EH (cell line): Measurements from ENCODE around the gene C19orf25.

Experiments
- DNase-seq: peaks from one replicate; pipeline ENCODE4 v3.0.0-alpha.2; 2015; ENCODE audit warnings: low read depth

Gene C19orf25

DNA sequence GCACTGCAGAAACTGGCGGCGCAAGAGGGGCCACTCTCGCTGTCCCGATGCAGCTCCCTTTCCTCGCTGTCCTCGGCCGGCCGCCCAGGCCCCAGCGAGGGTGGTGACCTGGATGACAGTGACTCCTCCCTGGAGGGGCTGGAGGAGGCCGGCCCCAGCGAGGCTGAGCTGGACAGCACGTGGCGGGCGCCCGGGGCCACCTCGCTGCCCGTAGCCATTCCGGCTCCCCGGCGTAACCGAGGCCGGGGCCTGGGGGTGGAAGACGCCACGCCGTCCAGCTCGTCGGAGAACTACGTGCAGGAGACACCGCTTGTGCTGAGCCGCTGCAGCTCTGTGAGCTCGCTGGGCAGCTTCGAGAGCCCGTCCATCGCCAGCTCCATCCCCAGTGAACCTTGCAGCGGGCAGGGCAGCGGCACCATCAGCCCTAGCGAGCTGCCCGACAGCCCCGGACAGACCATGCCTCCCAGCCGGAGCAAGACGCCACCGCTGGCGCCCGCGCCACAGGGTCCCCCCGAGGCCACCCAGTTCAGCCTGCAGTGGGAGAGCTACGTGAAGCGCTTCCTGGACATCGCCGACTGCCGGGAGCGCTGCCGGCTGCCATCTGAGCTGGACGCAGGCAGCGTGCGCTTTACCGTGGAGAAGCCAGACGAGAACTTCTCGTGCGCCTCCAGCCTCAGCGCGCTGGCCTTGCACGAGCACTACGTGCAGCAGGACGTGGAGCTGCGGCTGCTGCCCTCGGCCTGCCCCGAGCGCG, 12.4 kb downstream of the C19orf25 start:
- DNase-seq = peak; percentile 32

DNA sequence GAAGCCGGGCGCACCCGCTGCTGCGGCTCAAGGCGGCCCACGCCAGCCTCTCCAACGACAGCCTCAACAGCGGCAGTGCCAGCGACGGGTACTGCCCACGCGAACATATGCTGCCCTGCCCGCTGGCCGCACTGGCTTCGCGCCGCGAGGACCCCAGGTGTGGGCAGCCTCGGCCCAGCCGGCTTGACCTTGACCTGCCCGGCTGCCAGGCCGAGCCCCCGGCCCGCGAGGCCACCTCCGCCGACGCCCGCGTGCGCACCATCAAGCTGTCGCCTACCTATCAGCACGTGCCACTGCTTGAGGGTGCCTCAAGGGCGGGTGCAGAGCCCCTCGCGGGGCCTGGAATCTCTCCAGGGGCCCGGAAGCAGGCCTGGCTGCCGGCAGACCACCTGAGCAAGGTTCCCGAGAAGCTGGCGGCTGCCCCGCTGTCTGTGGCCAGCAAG, 13.0 kb downstream of the C19orf25 start:
- DNase-seq = no peak

DNA sequence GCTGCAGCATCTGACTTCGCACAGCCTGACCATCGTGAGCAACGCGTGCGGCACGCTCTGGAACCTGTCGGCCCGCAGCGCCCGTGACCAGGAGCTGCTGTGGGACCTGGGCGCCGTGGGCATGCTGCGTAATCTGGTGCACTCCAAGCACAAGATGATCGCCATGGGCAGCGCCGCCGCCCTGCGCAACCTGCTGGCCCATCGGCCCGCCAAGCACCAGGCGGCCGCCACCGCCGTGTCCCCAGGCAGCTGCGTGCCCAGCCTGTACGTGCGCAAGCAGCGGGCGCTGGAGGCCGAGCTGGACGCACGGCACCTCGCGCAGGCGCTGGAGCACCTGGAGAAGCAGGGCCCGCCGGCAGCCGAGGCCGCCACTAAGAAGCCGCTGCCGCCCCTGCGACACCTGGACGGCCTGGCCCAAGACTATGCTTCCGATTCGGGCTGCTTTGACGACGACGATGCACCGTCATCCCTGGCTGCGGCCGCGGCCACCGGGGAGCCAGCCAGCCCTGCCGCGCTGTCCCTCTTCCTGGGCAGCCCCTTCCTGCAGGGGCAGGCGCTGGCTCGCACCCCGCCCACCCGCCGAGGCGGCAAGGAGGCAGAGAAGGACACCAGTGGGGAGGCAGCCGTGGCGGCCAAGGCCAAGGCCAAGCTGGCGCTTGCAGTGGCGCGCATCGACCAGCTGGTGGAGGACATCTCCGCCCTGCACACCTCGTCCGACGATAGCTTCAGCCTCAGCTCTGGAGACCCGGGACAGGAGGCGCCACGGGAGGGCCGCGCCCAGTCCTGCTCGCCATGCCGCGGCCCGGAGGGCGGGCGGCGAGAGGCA, 13.6 kb downstream of the C19orf25 start:
- DNase-seq = peak; percentile 71

DNA sequence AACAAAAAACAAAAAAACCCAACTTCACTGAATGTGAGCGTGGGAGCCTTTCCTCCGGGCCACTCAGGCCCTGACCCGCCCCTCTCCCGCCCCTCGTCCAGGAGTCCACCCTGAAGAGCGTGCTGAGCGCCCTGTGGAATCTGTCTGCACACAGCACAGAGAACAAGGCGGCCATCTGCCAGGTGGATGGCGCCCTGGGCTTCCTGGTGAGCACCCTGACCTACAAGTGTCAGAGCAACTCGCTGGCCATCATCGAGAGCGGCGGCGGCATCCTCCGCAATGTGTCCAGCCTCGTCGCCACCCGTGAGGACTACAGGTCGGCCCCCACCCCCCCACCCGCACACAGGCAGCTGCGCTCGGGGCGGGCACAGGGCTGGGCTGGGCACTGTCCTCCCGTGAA, 17.2 kb downstream of the C19orf25 start:
- DNase-seq = no peak

DNA sequence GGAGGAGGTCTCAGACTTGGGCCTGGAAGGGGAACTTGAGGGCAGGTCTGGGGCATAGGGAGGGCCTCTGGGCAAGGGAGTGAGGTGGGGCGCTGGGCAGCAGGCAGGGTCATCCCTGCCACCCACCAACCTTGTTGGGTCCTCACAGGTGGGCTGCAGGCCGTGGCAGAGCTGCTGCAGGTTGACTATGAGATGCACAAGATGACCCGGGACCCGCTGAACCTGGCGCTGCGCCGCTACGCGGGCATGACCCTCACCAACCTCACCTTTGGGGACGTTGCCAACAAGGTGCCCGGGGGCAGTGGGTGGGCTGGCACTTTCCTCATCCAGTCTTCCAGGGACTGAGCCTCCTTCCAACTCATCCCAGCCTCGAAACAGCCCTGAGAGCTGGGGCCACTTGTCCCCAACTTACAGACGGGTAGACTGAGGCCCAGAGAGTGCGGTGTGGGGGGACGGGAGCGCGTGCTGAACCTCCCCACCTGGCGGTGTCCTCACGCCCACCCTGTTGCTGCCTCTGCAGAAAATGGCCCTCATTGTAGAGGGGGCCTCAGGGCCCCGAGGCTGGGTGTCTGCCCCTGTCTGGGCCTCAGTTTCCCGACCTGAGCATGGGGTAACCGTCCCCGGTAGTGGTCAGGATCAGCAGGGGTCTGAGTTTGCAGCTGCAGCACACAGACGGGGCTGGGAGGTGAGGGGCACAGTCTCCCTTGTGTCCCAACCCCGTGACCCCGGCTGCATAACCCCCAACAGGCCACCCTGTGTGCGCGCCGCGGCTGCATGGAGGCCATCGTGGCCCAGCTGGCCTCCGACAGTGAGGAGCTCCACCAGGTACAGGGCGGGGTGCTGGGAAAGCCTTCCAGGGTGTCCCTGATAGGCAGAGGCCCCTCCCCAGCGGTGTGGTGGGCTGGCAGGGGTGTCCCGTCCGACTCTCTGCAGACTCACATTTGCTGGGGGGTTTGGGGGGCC, 18.7 kb downstream of the C19orf25 start:
- no peak for DNase-seq

DNA sequence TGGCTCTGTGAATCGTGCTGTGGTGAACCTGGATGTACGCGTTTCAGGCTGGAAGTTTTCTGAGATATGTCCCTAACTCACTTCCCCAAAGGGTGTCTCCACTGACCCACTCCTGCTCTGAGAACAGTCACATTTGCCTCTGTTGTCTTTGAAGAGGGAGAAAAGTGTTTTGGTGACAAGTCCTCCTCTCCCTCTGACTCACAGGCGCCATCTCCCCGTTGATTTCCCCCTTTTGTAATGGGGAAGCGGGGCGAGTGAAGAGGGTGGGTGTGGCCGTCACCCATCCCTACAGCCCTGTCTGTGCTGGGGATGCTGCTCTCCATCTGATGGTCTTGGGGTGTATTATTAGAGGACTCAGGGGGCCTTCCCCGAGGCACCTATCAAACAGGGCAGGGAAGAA, 19.5 kb downstream of the C19orf25 start:
- no peak for DNase-seq

DNA sequence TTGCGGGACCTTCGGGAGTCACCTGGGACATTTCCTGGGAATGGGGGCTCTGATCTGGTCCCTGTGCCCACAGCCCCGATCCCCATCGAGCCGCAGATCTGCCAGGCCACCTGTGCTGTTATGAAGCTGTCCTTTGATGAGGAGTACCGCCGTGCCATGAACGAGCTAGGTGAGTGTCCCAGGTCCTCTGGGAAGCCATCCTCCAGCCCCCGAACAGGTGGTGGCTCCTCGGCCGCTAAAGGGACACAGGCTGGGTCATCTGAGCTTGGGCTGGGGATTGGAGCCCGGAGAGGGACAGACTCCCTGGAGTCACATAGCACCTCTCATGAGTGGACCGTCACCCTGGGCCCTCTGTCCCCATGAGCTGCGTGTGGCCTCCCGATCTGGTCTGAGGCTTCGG, 21.1 kb downstream of the C19orf25 start:
- DNase-seq = no peak

DNA sequence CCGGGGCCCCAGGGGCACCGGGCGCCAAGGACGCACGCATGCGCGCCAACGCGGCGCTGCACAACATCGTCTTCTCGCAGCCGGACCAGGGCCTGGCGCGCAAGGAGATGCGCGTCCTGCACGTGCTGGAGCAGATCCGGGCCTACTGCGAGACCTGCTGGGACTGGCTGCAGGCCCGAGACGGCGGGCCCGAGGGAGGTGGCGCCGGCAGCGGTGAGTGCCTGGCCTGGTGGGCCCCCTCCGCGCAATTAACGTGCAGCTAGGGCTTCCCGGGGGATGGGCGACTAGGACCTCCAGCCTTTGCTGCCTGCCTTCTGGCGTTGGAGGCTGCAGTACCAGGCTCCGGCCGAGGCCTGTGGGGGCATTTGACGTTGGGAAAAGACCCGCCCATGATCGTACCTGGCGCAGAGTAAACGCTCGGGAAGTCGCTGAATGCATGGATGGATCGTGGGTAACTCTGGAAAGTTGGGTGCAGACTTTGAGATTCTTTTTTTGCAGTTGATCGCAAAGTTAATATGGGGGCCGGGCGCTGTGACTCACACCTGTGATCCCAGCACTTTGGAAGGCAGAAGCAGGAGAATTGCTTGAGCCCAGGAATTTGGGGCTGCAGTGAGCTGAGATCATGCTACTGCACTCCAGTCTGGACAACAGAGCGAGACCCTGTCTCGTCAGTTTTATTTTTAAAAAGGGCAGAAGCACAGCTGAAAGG, 21.8 kb downstream of the C19orf25 start:
- no peak for DNase-seq

DNA sequence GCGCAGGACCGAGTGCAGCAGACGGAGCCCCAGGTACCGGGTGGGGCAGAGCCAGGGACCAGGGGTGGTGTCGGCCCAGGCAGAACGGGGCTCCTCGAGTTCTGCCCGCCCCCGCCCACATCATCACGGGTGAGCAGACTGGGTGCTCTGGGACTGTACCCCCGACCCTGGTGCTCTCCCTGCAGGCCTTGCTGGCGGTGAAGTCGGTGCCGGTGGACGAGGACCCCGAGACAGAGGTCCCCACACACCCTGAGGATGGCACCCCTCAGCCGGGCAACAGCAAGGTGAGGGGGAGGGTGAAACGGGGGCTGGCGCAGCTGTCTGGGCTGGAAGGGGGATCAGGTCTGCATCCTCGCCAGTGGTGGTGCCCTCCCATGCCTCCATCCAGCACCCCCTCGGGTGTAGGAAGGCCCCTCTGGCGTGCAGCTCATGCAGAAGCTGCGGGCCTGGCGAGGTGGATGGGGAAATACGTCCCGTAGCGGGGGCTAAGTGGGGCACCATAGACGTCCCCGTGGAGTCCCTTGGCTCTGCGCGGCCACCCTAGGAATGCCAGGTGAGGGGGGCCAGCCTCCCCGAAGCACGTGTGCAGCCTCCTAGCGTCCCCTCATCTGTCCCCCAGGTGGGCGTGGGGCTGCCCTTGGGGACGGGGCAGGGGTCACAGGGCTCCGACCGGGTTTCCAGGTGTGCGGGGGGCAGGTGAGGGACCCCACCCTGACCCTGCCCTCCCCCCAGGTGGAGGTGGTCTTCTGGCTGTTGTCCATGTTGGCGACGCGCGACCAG, 22.7 kb downstream of the C19orf25 start:
- DNase-seq = no peak

DNA sequence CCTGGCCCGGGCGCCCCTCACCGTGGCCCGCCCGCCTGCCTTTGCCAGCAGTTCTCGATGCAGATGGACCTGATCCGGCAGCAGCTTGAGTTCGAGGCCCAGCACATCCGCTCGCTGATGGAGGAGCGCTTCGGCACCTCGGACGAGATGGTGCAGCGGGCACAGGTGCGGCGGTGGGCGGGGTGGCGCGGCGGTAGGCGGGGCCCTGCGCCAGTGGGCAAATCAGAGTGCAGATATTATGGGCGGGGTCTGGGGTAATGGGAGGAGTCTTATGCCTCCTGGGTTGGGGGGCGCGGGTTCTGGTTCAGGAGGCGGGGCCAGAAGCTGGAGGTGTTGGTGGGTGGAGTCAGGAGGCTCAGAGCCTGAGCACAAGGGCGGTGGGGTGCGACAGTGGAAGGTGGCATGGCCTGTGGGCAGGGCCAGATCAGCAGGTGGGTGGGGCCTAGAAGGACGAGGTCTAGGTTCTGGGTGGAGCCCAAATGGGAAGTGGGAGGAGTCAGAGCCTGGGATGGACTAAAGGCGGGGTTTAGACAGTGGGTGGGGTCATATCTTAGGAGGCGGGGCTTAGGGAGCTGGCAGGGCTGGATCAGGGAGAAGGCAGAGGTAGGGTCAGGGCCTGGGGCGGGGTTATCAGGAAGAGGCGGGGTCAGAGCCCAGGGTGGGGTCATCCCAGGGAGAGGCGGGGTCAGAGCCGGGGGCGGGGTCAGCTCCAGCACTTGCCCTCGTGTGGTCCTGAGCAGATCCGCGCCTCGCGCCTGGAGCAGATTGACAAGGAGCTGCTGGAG, 23.5 kb downstream of the C19orf25 start:
- DNase-seq = peak; percentile 72

DNA sequence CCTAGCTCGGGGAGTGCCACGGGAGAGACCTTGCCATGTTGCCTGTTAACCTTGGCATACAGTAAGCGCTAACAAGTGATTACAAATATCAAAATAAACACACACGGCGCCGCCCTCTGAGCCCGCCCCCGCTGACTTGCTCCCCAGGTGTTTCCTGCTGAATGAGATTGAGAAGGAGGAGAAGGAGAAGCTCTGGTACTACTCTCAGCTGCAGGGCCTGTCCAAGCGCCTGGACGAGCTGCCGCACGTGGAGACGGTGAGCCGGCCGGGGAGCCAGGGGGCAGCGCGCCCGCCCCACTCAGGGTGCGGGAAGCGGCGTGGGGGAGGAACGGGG, 24.0 kb downstream of the C19orf25 start:
- no peak for DNase-seq

DNA sequence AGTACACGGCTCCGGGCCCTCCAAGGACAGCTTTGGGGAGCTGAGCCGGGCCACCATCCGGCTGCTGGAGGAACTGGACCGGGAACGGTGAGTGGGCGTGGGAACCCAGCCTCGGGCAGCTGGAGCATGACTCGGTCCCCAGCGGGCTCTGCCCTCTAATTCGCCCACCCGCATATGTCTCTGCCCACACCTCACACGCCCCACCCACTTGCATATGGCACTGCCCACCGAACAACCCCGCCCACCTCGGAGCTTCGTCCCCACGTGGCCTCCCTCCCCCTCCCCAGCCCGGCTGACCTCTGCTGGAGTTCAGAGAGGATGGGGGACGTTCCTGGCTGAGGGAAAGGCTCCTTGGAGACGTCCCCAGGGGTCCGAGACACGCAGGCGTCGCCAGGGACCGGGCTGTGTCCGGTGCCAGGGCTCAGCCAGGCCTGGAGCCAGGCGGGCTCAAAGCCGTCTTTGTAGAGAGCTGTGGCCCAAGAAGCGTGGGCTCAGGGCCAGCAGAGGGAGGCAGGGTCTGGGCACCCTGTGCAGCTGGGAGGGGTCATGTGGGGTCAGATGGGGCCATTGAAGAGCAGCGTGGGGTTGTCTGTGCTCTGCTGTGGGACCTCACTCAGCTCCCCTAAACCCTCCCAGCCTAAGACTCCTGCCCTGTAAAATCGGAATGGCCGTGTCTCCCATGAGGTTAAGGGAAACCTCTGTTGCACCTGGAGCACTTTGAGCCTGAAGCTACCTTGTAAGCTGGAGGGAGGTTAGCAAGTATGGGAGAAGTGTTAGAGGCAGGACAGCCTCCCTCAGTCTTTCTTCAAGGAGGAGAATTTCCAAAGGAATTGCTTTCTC, 25.3 kb downstream of the C19orf25 start:
- peak; percentile 39 for DNase-seq

DNA sequence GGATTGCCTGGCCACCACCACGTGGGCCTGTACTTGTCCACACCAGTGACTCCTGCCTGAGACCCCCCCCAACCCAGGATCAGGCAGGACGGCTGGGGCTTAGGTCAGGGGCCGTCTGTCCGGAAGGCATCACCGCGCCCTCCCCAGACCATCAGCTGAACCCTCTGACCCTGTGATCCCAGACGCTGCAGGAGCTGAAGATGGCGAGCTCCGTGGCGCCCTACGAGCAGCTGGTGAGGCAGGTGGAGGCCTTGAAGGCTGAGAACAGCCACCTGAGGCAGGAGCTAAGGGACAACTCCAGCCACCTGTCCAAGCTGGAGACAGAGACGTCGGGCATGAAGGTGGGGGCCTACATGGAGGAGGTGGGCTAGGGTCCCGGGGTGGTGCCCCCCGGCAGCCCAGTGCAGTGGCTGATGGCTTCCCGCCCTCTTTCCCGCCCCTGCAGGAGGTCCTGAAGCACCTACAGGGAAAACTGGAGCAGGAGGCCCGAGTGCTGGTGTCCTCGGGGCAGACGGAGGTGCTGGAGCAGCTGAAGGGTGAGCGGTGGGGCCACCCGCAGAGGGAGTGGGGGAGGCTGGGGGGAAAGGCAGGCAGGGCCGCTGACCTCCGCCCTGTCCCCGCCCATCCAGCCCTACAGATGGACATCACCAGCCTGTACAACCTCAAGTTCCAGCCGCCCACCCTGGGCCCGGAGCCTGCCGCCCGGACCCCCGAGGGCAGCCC, 26.1 kb downstream of the C19orf25 start:
- DNase-seq = no peak

DNA sequence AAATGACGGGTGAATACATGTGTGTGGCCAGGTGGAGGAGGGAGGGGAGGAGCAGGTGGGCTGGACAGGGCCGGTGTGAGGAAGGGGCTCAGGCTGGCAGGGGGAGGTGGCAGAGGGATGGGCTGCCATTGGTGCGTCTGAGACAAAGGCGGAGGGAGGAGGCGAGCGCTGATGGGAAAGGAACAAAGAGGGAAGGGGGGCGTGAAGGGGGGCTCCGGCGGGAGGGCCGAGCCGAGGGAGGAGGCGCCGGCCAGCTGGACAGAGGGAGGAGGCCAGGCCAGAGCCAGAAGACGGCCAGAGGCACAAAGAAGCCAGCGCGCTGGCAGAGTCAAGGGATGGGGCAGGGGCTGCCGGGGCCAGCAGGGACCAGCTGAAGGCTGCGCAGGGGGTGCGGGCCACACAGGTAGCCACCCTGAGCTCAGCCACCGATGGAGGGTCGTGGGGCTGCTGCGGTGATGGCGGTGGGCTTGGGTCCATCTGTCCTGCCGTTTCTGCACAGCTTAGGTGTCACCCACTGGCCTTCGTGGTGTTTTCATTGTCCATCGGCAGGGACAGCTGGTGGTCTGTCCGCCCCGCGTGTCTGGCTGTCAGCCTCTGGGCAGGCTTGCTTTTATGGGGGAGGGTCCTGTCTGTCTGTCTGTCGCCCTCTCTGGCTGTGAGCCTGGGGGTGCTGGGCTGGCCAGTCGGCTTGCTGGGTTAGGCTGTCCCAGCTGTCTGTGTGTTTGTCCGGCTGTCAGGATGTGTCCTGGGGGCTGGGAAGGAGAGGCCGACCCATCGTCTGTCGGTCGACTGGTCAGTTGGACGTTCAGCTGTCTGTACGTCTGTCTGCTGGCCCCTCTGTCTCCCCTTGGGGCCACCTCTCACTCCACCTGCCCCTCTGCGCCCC, 26.9 kb downstream of the C19orf25 start:
- no peak for DNase-seq

DNA sequence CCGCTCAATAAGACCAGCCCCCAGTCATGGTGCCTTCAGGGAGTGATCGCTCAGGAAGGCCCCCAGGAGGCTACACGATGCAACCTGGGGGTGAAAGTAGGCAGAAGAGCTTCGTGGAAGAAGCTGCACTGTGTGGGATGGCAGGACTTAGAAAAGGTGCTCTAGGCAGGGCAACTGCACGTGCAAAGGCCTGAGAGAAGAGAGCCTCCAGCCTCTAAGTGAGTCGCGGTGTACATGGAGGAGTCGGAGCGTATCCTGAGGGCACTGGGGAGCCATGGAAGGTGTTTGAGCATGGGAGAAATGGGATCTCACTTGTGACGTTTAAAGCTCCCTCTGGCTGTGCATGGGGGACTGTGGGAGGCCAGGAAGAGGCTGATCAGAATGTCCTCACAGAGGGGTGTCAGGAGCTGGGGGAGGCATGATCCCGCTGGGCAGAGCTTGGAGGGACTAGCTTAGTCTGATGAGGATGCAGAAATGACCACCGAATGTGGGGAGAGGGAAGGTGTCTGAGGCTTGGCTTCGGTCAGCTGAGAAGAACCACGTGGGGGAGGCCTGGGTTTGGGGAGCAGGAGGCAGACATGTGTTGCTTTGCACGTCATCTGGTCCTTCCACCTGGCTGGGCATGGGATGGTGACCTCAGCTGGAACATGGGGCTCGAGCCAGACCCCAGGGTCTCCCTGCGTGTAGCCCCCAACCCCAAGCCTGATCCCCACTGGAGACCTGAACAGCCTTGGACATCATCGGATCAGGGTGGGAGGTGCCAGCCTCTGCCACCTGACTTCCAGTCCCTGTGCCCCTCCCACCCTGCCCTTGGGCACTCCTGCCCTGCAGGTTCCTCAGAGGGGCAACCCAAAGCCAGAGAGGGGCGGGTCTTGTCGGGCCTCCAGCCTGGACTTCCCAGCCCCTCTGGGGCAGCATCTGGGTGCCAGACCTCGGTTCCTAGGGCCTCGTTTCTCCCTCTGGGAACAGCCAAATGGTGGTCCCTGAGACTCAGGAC, 28.0 kb downstream of the C19orf25 start:
- DNase-seq = no peak
